Measurements from ENCODE around the gene PPHLN1. TPM values are rescaled to one million over a fixed set of nuclear protein-coding genes. Genes with fewer than 3 reads are reported as not detected.

Gene PPHLN1
- total RNA-seq, 2 experiments from 2014 or later = 73.2 to 76.1 TPM

DNA sequence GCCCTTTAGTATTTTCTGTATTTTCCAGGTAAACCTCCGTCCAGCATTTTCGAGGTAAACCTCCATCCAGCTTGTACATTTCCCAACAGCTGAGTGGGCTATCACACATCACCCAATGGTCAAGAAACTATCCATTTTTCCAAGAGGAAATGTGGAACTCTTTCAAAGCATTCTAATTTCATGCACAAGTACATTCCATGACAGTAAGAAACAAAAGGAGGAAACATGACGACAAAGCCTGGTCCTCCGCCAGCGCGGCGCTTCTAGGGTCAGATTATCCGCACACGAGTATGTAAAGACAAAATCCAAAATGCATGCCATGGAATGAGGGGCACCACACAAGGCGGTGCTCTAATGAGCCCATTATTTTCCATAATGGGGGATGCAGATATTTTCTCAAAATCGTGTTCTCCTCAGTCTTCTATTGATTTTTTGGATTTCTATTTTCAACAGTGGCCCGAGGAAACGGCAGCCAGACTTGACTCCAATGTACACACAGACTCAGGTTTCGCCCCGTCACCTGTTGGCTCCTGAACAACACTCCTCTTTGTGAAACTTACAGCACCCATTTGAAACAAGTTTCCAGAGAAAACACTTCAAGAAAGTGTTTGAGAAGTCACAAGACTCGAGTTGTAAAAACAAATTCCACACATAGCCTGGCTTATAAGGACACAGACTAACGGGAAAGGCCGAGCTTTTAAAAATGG is 156.2 kb downstream of the PPHLN1 start:
- TF ChIP-seq, protein P1, sequence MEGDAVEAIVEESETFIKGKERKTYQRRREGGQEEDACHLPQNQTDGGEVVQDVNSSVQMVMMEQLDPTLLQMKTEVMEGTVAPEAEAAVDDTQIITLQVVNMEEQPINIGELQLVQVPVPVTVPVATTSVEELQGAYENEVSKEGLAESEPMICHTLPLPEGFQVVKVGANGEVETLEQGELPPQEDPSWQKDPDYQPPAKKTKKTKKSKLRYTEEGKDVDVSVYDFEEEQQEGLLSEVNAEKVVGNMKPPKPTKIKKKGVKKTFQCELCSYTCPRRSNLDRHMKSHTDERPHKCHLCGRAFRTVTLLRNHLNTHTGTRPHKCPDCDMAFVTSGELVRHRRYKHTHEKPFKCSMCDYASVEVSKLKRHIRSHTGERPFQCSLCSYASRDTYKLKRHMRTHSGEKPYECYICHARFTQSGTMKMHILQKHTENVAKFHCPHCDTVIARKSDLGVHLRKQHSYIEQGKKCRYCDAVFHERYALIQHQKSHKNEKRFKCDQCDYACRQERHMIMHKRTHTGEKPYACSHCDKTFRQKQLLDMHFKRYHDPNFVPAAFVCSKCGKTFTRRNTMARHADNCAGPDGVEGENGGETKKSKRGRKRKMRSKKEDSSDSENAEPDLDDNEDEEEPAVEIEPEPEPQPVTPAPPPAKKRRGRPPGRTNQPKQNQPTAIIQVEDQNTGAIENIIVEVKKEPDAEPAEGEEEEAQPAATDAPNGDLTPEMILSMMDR (IDR thresholded peaks at IDR 0.05) = no peak
- Mint-ChIP-seq H3K4me1 (ENCODE audit: low read depth) (peaks cover 6% of the 10 kb centered on the region), H3K36me3 (ENCODE audit: low read depth) (no peaks in the 10 kb centered on the region), H3K9me3 (no peaks in the 10 kb centered on the region), H3K27ac (no peak overlapping the region), H3K27me3 (peaks cover 64% of the 10 kb centered on the region), H3K4me3 (peak overlapping the region; percentile 67)
- no peak for DNase-seq
- CTCF ChIA-PET = interaction anchor here (0.6 to 3.2 kb wide), 15 partner anchors 8 to 854 kb away, joined by 3 to 16 read pairs (median 3); no protein-coding TSS in a partner anchor
- POLR2A ChIA-PET = interaction anchor here (1.1 kb wide), 1 partner anchor 95 kb away, joined by 4 read pairs; no protein-coding TSS in a partner anchor
- intact Hi-C loops (cut with micrococcal nuclease) = loop anchor here (5.0 kb wide), 1 partner anchor 85 kb away; no protein-coding TSS in a partner anchor
- ATAC-seq = no peak

DNA sequence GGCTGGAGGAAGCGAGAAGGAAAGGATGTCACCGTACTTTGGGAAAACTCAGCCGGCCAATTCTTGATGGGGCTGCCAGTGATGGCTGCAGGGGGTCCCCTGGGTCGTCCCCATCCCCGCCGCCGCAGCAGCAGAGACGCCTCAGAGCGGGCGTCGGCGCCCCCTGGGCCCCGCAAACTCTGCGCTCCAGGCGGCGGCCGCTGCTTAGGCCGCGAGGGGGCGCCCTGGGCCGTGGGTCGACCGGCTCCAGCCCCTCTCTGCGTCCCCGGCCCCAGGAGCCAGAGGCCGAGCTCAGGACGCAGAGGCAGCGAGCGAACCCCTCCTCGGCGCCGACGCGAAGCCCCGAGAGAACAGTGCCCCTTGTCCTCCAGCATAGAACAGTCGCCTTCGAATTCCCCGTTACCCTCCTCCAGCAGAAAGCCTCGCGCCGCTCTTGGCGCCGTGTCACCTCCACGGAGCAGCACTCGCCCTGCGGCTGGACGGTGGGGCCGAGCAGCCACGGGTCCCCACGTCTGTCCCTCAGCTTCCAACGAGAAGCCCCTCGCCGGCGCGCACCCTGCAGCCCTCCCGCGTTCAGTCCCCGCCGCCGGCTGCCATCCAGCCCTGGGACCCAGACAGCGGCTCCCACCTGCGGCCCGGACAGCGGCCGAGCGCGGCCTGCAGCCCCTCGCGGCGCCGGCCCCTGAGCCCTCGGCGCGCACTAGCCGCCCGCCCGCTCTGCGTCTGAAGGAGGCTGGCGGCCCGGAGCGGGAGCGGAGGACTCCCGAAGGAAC is 157.0 kb downstream of the PPHLN1 start:
- Mint-ChIP-seq H3K9me3 (no peaks in the 10 kb centered on the region), H3K36me3 (ENCODE audit: low read depth) (no peaks in the 10 kb centered on the region), H3K4me3 (peak overlapping the region; percentile 67), H3K27me3 (peaks cover 66% of the 10 kb centered on the region), H3K27ac (no peak overlapping the region), H3K4me1 (ENCODE audit: low read depth) (peaks cover 6% of the 10 kb centered on the region)
- DNase-seq = peak; percentile 63
- CTCF ChIA-PET = interaction anchor here (0.6 to 3.2 kb wide), 21 partner anchors 9 to 853 kb away, joined by 3 to 16 read pairs (median 4); no protein-coding TSS in a partner anchor
- TF ChIP-seq, protein P1 (IDR thresholded peaks at IDR 0.05) = peak; percentile 92
- POLR2A ChIA-PET = interaction anchor here (1.1 kb wide), 1 partner anchor 94 kb away, joined by 4 read pairs; no protein-coding TSS in a partner anchor
- ATAC-seq = peak; percentile 86
- intact Hi-C loops (cut with micrococcal nuclease) = loop anchor here (5.0 kb wide), 1 partner anchor 84 kb away; no protein-coding TSS in a partner anchor

DNA sequence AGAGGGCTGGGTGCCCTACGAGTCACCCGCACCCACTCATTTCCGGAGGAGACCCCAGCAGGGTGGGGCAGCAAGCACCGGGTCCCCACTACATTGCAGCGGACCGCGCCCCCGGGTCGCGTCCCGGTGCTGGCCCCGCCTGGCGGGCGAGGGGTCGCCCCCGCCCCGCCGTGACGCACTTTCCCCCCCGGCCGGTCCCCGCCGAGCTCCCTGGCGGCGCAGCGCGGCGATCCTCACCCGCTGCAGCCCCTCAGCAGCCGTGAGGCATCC is 157.5 kb downstream of the PPHLN1 start:
- ChIA-PET CTCF (interaction anchor here (1.2 to 3.2 kb wide), 14 partner anchors 8 to 766 kb away, joined by 3 to 16 read pairs (median 4); no protein-coding TSS in a partner anchor), POLR2A (no interaction called here)
- ATAC-seq = peak; percentile 51
- intact Hi-C loops (cut with micrococcal nuclease) = loop anchor here (5.0 kb wide), 1 partner anchor 84 kb away; no protein-coding TSS in a partner anchor
- H3K27me3 Mint-ChIP-seq = peaks cover 69% of the 10 kb centered on the region
- peaks cover 6% of the 10 kb centered on the region for H3K4me1 Mint-ChIP-seq (ENCODE audit: low read depth)
- peak overlapping the region; percentile 75 for H3K4me3 Mint-ChIP-seq
- H3K27ac Mint-ChIP-seq = no peak overlapping the region
- H3K36me3 Mint-ChIP-seq (ENCODE audit: low read depth) = no peaks in the 10 kb centered on the region
- peak; percentile 24 for DNase-seq
- H3K9me3 Mint-ChIP-seq = no peaks in the 10 kb centered on the region
- TF ChIP-seq, protein P1 (IDR thresholded peaks at IDR 0.05) = no peak

DNA sequence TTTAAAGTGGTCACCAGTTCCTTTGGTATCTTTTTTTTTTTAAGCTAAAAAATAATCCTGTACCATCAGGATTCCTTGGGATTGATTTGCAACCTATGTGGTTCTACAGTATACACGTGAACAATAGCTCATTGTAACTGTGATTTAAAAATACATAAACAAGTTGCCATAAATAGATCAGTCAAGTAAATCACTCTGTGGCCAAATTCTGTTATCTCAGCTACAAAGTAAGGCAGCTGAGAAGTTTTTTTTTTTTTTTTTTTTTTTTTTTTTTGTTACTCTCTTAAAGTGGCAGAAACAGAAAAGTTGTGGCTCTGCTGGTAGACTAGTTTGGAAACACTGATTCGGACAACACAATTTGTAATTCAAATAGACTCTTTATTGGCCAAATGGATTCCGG is 159.0 kb downstream of the PPHLN1 start:
- Mint-ChIP-seq H3K4me3 (no peak overlapping the region), H3K36me3 (ENCODE audit: low read depth) (no peaks in the 10 kb centered on the region), H3K27ac (no peak overlapping the region), H3K4me1 (ENCODE audit: low read depth) (peaks cover 6% of the 10 kb centered on the region), H3K27me3 (peaks cover 61% of the 10 kb centered on the region), H3K9me3 (no peaks in the 10 kb centered on the region)
- intact Hi-C loops (cut with micrococcal nuclease) = loop anchor here (5.0 kb wide), 1 partner anchor 82 kb away; no protein-coding TSS in a partner anchor
- ChIA-PET CTCF (interaction anchor here (1.1 to 1.4 kb wide), 3 partner anchors 84 to 797 kb away, joined by 4 to 5 read pairs (median 5); no protein-coding TSS in a partner anchor), POLR2A (no interaction called here)
- TF ChIP-seq, protein P1 (IDR thresholded peaks at IDR 0.05) = no peak
- DNase-seq (no peak), ATAC-seq (no peak)

All from activated CD8-positive, alpha-beta T cell treated with anti-CD3 and anti-CD28 coated beads for 36 hours (primary cell).